ENCODE measurements around the gene POLA1.

The POLA1 gene

GRCh38 chrX:25012793-25013631 lies 319.3 kb downstream of the POLA1 start:
- peak in 1 of 2 experiments; percentile 62 for DNase-seq

- DNase-seq: peak in 1 of 2 experiments; percentile 62
Observed at GRCh38 chrX:25013632-25014365, 320.1 kb downstream of the POLA1 start.

GRCh38 chrX:25014366-25014838 lies 320.7 kb downstream of the POLA1 start:
- DNase-seq: no peak

- peak; percentile 69 to 91 for DNase-seq
Observed at GRCh38 chrX:25015486-25016360, 322.0 kb downstream of the POLA1 start, which contains the start of gene ARX. Gene ARX, minus strand, starts transcription at chrX:25015965. Its CDS starts 228 bp downstream, at chrX:25015737.

- no peak for DNase-seq
Observed at GRCh38 chrX:25016361-25016671, 322.6 kb downstream of the POLA1 start.

- no peak for DNase-seq
Observed at GRCh38 chrX:25016938-25017598, 323.4 kb downstream of the POLA1 start.

- peak in 1 of 2 experiments; percentile 63 for DNase-seq
Observed at GRCh38 chrX:25017667-25018247, 324.0 kb downstream of the POLA1 start.

- no peak for DNase-seq
Observed at GRCh38 chrX:25018682-25019081, 325.0 kb downstream of the POLA1 start.

- DNase-seq: peak in 1 of 2 experiments; percentile 43
Observed at GRCh38 chrX:25019707-25020390, 326.1 kb downstream of the POLA1 start.

GRCh38 chrX:25020391-25020904 lies 326.7 kb downstream of the POLA1 start:
- peak in 1 of 2 experiments; percentile 53 for DNase-seq

GRCh38 chrX:25020905-25021449 lies 327.3 kb downstream of the POLA1 start:
- peak; percentile 21 to 67 for DNase-seq

GRCh38 chrX:25022499-25023325 lies 329.0 kb downstream of the POLA1 start:
- no peak for DNase-seq

GRCh38 chrX:25023908-25024307 lies 330.2 kb downstream of the POLA1 start:
- no peak for DNase-seq

GRCh38 chrX:25025615-25026014 lies 331.9 kb downstream of the POLA1 start:
- DNase-seq: no peak

- DNase-seq: no peak
Observed at GRCh38 chrX:25026576-25026975, 332.9 kb downstream of the POLA1 start.

GRCh38 chrX:25028726-25029125 lies 335.0 kb downstream of the POLA1 start:
- DNase-seq: no peak

- DNase-seq: no peak
Observed at GRCh38 chrX:25029288-25029825, 335.6 kb downstream of the POLA1 start.

GRCh38 chrX:25034889-25035288 lies 341.2 kb downstream of the POLA1 start:
- peak in 1 of 2 experiments; percentile 35 for DNase-seq

GRCh38 chrX:25039036-25039435 lies 345.3 kb downstream of the POLA1 start:
- no peak for DNase-seq

All from NCI-H526 (cell line).